Osteoblast (primary cell): ENCODE results near the gene GREB1. TPM values are rescaled to one million over a fixed set of nuclear protein-coding genes. Genes with fewer than 3 reads are reported as not detected.

Experiments used
- DNase-seq: peaks from one replicate; pipeline ENCODE4 v3.0.0; 2011; ENCODE audit warnings: low spot score, mixed read lengths; ENCODE audit not compliant: insufficient read length; ENCODE audit errors: missing footprints
- H2AFZ ChIP-seq: 2 replicates; pipeline ENCODE4 v1.6.0; 2011; ENCODE audit warnings: mild to moderate bottlenecking, low read length
- H3K27ac ChIP-seq: 2 replicates; pipeline ENCODE4 v1.5.1; 2011; ENCODE audit warnings: mild to moderate bottlenecking, low read depth, low read length, moderate library complexity
- H3K27me3 ChIP-seq: 2 replicates; pipeline ENCODE4 v1.6.0; 2012; ENCODE audit warnings: mild to moderate bottlenecking, control low read depth, inconsistent platforms, low read length, moderate library complexity; ENCODE audit not compliant: insufficient read depth
- H3K36me3 ChIP-seq: 2 replicates; pipeline ENCODE4 v1.5.1; 2011; ENCODE audit warnings: mild to moderate bottlenecking, low read length, control low read depth, moderate library complexity; ENCODE audit not compliant: insufficient read depth
- H3K4me1 ChIP-seq: 2 replicates; pipeline ENCODE4 v1.5.1; 2011; ENCODE audit warnings: mild to moderate bottlenecking, low read length, control low read depth, moderate library complexity; ENCODE audit not compliant: insufficient read depth
- H3K4me2 ChIP-seq: 2 replicates; pipeline ENCODE4 v1.6.0; 2011; ENCODE audit warnings: mild to moderate bottlenecking, low read length; ENCODE audit not compliant: insufficient read depth
- H3K4me3 ChIP-seq: fragments of 200-600 bp; sonication (generic); 3 replicates; pipeline ENCODE4 v1.5.1; 2012; ENCODE audit warnings: mild to moderate bottlenecking, low read length, inconsistent platforms; ENCODE audit not compliant: insufficient read depth
- H3K79me2 ChIP-seq: 2 replicates; pipeline ENCODE4 v1.6.0; 2012; ENCODE audit warnings: mild to moderate bottlenecking, low read length, control low read depth, inconsistent platforms; ENCODE audit not compliant: insufficient read depth
- H3K9me3 ChIP-seq: 2 replicates; pipeline ENCODE4 v1.5.1; 2011; ENCODE audit warnings: low read depth, low read length, control low read depth
- H4K20me1 ChIP-seq: 2 replicates; pipeline ENCODE4 v1.6.0; 2012; ENCODE audit warnings: mild to moderate bottlenecking, low read length, control low read depth; ENCODE audit not compliant: insufficient read depth
- CTCF ChIP-seq: IDR thresholded peaks from 2 replicates; pipeline ENCODE4 v1.5.1; 2011; ENCODE audit warnings: mild to moderate bottlenecking, low read depth, low read length, moderate library complexity; ENCODE audit errors: extremely low read depth
- total RNA-seq: library from RNA; depleted of rRNA; stranded (reverse); fragments of >200 nt; gene quantifications from 2 replicates; pipeline ENCODE4 v1.2.3, GENCODE V29; 2012

Gene GREB1
- total RNA-seq, 1 donor = 1.1 TPM

GRCh38 chr2:11588228-11589110 is 54.6 kb downstream of the GREB1 start:
- H3K27ac ChIP-seq = no peak overlapping the region
- H3K36me3 ChIP-seq = no peaks in the 10 kb centered on the region
- no peak overlapping the region for H3K4me3 ChIP-seq
- no peaks in the 10 kb centered on the region for H3K27me3 ChIP-seq
- TF ChIP-seq CTCF = no peak
- DNase-seq = no peak
- no peaks in the 10 kb centered on the region for H3K9me3 ChIP-seq
- no peak overlapping the region for H2AFZ ChIP-seq
- H4K20me1 ChIP-seq = no peaks in the 10 kb centered on the region
- no peak overlapping the region for H3K4me2 ChIP-seq
- H3K4me1 ChIP-seq = peaks cover 6% of the 10 kb centered on the region
- H3K79me2 ChIP-seq = no peaks in the 10 kb centered on the region

- H3K4me3 ChIP-seq = no peak overlapping the region
- H3K27ac ChIP-seq = no peak overlapping the region
- H3K79me2 ChIP-seq = no peaks in the 10 kb centered on the region
- no peaks in the 10 kb centered on the region for H3K4me1 ChIP-seq
- H2AFZ ChIP-seq = no peak overlapping the region
- DNase-seq = no peak
- no peaks in the 10 kb centered on the region for H3K27me3 ChIP-seq
- H3K4me2 ChIP-seq = no peak overlapping the region
- H3K9me3 ChIP-seq = no peaks in the 10 kb centered on the region
- no peak for TF ChIP-seq CTCF
- no peaks in the 10 kb centered on the region for H3K36me3 ChIP-seq
- H4K20me1 ChIP-seq = no peaks in the 10 kb centered on the region
These were observed 55.6 kb downstream of the GREB1 start for GRCh38 chr2:11589316-11589940.

GRCh38 chr2:11590193-11590592 is 56.3 kb downstream of the GREB1 start:
- no peak for DNase-seq
- H4K20me1 ChIP-seq = no peaks in the 10 kb centered on the region
- no peaks in the 10 kb centered on the region for H3K27me3 ChIP-seq
- no peaks in the 10 kb centered on the region for H3K36me3 ChIP-seq
- H3K79me2 ChIP-seq = no peaks in the 10 kb centered on the region
- TF ChIP-seq CTCF = no peak
- H3K4me2 ChIP-seq = no peak overlapping the region
- no peak overlapping the region for H3K27ac ChIP-seq
- H3K9me3 ChIP-seq = no peaks in the 10 kb centered on the region
- H2AFZ ChIP-seq = no peak overlapping the region
- no peak overlapping the region for H3K4me3 ChIP-seq
- no peaks in the 10 kb centered on the region for H3K4me1 ChIP-seq

- no peaks in the 10 kb centered on the region for H3K27me3 ChIP-seq
- TF ChIP-seq CTCF = no peak
- H3K9me3 ChIP-seq = no peaks in the 10 kb centered on the region
- H3K79me2 ChIP-seq = no peaks in the 10 kb centered on the region
- H4K20me1 ChIP-seq = no peaks in the 10 kb centered on the region
- no peak overlapping the region for H3K4me2 ChIP-seq
- no peak overlapping the region for H3K27ac ChIP-seq
- H3K4me3 ChIP-seq = no peak overlapping the region
- no peak for DNase-seq
- H3K4me1 ChIP-seq = no peaks in the 10 kb centered on the region
- no peaks in the 10 kb centered on the region for H3K36me3 ChIP-seq
- H2AFZ ChIP-seq = no peak overlapping the region
These were observed 57.2 kb downstream of the GREB1 start for GRCh38 chr2:11591091-11591490.
